ENCODE measurements around the gene DNAH9.

The DNAH9 gene

GRCh38 chr17:11813278-11813677, 215.0 kb downstream of the DNAH9 start:
- ChIA-PET CTCF (interaction anchor here (0.7 kb wide), 1 partner anchor 116 kb away, joined by 3 read pairs; no protein-coding TSS in a partner anchor), POLR2A (no interaction called here)
- no peak for DNase-seq (ENCODE audit: low read depth, low spot score)
- H3K4me3 ChIP-seq (ENCODE audit: low read depth, low read length): no peak overlapping the region
- no peak for TF ChIP-seq CTCF (IDR thresholded peaks at IDR 0.05; ENCODE audit: insufficient read depth, low read length, missing control alignments)

GRCh38 chr17:11813871-11814270, 215.6 kb downstream of the DNAH9 start:
- TF ChIP-seq CTCF (IDR thresholded peaks at IDR 0.05; ENCODE audit: insufficient read depth, low read length, missing control alignments): no peak
- POLR2A ChIA-PET: no interaction called here
- no peak overlapping the region for H3K4me3 ChIP-seq (ENCODE audit: low read depth, low read length)
- CTCF ChIA-PET: no interaction called here
- DNase-seq (ENCODE audit: low read depth, low spot score): no peak

DNA sequence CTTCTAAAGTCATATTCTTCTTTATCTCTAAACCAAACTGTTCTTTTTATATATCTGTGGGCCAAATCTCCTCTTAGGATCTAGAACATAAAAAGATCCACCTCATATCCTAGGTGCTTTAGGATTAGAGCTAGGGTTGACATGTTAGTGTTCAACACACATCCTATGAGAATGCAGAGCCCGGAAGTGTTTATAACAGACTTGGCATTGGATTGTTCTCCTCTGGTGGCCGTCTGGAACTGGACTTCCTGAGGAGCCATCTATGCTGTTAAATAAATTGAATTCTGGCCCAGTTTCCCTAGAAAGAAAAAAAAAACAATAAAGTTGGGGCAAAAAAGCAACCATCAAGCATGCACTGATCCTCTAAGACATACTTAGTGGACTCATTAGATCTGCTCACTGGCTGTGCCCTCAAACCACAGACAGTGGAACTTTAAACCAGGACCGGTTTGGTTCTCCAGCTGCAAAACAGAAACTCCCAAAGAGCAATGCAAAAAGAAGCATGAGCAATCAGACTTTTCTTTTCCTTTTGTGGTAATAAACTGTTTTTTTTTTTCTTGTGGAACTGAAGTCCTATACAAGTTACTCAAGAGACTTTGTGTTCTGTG, 216.5 kb downstream of the DNAH9 start:
- no peak for DNase-seq (ENCODE audit: low read depth, low spot score)
- ChIA-PET CTCF (no interaction called here), POLR2A (no interaction called here)
- TF ChIP-seq CTCF (IDR thresholded peaks at IDR 0.05; ENCODE audit: insufficient read depth, low read length, missing control alignments): no peak
- H3K4me3 ChIP-seq (ENCODE audit: low read depth, low read length): no peak overlapping the region

DNA sequence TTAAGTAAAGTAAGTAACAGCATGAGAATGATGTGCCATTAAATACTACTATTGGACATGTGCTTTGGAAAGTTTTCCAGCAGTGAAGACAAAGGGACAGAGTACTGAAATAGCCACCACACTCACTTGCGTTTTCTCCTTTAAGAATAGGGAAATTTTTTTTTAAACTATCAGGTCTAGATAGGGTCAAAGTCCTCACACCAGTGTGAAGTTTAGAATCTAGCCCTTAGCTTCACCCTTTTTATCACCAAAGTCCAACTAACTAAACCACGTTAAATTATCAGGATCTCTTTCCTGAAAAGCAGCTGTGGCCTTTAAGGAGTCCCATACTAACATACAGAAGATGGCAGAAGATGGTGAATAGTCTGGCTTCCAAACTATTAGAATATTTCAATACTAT, 218.1 kb downstream of the DNAH9 start:
- ChIA-PET CTCF (no interaction called here), POLR2A (no interaction called here)
- no peak for DNase-seq (ENCODE audit: low read depth, low spot score)
- no peak for TF ChIP-seq CTCF (IDR thresholded peaks at IDR 0.05; ENCODE audit: insufficient read depth, low read length, missing control alignments)
- H3K4me3 ChIP-seq (ENCODE audit: low read depth, low read length): no peak overlapping the region

GRCh38 chr17:11823862-11824261, 225.6 kb downstream of the DNAH9 start:
- H3K4me3 ChIP-seq (ENCODE audit: low read depth, low read length): no peak overlapping the region
- POLR2A ChIA-PET: no interaction called here
- CTCF ChIA-PET: no interaction called here
- no peak for DNase-seq (ENCODE audit: low read depth, low spot score)
- TF ChIP-seq CTCF (IDR thresholded peaks at IDR 0.05; ENCODE audit: insufficient read depth, low read length, missing control alignments): no peak

GRCh38 chr17:11825572-11826209, 227.4 kb downstream of the DNAH9 start:
- no peak for TF ChIP-seq CTCF (IDR thresholded peaks at IDR 0.05; ENCODE audit: insufficient read depth, low read length, missing control alignments)
- POLR2A ChIA-PET: no interaction called here
- CTCF ChIA-PET: no interaction called here

More at GRCh38 chr17:11825572-11826209, 227.4 kb downstream of the DNAH9 start:
- DNase-seq (ENCODE audit: low read depth, low spot score): no peak
- H3K4me3 ChIP-seq (ENCODE audit: low read depth, low read length): no peak overlapping the region
